Stimulated activated CD4-positive, alpha-beta T cell treated with anti-CD3 and anti-CD28 coated beads, Interleukin-2, amount 100 ng/mL, for 4 hours (primary cell): Measurements from ENCODE around the gene GPSM1.

Source experiments
- DNase-seq: peaks from one replicate; pipeline ENCODE4 v3.0.0-alpha.2; 2020; ENCODE audit warnings: low read depth

Gene GPSM1

DNA sequence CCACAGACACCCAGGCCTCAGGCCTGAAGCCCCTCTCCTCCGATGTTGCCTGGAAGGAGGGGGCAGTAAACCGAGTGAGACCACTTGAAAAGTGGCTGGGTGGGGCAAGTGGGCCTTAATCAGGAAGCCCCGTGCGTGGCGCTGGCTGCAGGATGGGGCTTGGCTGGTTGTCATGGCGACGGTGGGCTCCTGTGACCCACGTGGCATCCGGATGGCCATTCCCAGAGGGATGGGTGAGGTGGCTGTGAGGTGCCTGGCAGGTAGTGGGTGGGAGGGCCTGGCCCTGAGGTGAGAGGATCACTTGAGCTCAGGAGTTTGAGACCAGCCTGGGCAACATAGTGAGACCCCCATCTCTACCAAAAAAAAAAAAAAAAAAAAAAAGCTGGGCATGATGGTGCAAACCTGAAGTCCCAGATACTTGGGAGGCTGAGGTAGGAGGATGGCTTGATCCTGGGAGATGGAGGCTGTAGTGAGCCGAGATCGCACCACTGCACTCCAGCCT, 5.2 kb downstream of the GPSM1 start:
- no peak for DNase-seq

DNA sequence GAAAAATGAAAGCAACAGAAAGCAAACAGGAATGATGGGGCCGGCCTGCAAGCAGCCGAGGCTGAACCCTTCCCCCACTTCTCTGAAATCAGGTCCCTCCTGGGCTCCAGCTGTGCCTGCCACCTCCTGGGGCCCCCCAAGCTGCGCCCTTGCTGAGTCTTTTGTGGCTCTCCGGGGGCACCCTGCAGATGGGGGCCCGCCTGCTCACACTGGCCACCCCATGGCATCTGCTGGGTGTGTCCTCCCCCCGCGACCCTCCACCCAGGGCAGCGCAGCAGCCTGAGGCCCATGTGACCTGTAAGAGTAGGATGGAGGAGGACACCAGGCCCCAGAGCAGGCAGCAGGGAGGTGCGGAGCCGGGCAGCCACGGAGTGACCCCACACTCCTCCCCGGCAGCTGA, 5.7 kb downstream of the GPSM1 start:
- DNase-seq, result no peak

DNA sequence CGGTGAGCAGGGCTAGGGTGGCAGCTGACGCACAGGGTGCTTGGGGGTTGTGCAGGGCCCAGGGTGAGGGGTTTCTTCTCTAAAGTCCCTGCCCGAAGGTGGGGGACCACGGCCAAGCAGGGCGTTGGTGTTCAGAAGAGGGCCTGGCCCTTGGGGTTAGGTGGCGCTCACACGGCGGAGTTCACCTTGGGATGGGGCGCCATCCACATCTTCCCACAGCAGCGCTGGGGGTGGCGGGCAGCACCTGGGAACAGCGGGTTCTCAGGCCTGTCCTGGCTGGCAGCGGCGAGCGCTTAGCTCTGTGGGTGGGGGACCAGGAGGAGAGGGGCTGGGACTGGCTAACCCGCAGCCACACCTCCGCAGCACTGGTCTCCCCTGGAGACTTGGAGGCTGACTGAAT, 6.1 kb downstream of the GPSM1 start:
- no peak for DNase-seq

DNA sequence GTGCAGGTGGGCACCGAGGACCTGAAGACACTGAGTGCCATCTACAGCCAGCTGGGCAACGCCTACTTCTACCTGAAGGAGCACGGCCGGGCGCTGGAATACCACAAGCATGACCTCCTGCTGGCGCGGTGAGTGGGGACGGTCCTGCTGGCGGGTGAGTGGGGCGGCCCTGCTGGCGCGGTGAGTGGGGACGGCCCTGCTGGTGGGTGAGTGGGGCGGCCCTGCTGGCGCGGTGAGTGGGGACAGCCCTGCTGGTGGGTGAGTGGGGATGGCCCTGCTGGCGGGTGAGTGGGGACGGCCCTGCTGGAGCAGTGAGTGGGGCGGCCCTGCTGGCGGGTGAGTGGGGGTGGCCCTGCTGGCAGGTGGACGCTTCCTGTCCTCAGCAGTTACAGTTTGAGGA, 7.2 kb downstream of the GPSM1 start:
- DNase-seq, result no peak

DNA sequence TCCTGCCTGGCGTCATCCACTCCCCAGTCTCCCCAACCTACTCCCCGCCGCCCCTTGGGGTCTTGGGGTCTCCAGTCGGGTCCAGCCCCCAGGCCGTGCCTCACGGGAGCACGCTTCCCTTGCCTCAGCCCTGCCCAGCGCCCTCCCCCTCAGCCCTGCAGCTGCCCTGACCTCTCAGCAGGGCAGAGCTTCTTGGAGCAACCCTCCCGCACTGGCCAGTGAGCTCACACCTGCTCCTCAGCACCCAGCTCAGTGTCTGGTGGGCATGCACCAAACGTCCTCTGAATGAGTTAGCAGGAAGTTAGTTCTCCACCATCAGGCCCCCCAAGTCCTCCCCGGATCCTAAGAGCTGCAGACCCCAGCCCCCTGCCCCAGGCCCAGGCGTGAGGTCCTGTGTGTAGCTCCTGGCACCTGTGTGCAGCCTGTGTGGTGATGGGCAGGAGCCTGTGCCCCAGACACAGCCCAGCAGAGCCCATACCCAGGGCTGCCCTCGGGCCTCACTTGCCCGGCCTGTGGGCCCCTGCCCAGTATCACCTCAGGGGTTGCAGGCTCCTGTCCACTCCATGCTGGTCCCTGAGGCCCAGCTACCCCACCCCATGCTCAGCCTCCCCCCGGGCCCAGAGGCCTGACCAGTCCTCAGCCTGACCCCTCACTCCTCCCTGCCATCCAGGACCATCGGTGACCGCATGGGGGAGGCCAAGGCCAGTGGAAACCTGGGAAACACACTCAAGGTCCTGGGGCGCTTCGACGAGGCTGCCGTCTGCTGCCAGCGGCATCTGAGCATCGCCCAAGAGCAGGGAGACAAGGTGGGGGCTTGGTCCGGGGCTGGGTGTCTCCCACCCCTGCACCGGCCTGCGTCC, 8.2 kb downstream of the GPSM1 start:
- DNase-seq, result no peak

DNA sequence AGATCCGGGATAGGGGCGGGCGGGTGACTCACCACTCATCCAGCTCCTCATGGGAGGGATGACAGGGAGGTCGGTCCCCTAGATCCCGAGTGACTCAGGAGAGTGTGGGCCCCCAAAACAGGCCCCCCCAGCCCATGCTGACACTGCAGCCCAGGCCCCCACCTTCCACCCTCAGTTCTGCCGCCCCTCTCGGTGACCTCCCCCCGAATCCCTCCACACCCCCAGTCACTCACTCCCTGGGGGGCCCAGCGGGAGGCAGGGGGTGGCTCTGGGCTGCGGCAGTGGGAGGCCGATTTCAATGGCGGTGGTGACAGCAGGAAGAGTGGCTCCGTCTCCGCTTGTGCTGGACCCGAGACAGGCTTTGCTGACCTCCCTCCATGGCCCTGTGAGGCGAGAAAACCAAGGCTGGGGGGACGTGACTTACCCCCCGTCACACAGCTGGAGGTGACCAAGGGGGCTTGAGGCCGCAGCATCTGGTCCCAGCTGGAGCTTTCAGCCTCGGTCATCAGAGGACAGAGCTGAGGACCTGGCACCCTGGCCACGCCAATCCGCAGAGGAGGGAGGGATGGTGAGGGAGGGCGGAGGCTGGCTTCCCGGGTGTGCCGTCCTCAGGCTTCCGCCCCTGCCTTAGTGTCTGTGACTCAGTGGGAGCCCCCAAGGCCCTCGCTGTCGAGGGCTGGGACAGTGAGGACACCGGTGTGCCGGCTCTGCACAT, 9.0 kb downstream of the GPSM1 start:
- no peak for DNase-seq

DNA sequence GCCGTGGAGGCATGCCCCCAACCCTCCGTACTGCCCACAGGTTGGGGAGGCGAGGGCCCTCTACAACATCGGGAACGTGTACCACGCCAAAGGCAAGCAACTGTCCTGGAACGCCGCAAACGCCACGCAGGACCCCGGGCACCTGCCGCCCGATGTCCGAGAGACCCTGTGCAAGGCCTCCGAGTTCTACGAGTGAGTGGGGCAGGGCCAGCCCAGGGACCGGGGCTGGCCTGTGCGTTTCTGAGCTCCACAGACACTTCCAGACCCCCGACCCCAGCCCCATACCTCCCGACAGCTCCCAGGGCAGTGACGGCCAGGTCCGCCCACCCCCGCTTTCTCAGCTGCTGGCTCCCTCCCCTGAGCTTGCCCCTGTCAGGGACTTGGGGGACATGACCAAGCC, 9.5 kb downstream of the GPSM1 start:
- DNase-seq, result no peak

DNA sequence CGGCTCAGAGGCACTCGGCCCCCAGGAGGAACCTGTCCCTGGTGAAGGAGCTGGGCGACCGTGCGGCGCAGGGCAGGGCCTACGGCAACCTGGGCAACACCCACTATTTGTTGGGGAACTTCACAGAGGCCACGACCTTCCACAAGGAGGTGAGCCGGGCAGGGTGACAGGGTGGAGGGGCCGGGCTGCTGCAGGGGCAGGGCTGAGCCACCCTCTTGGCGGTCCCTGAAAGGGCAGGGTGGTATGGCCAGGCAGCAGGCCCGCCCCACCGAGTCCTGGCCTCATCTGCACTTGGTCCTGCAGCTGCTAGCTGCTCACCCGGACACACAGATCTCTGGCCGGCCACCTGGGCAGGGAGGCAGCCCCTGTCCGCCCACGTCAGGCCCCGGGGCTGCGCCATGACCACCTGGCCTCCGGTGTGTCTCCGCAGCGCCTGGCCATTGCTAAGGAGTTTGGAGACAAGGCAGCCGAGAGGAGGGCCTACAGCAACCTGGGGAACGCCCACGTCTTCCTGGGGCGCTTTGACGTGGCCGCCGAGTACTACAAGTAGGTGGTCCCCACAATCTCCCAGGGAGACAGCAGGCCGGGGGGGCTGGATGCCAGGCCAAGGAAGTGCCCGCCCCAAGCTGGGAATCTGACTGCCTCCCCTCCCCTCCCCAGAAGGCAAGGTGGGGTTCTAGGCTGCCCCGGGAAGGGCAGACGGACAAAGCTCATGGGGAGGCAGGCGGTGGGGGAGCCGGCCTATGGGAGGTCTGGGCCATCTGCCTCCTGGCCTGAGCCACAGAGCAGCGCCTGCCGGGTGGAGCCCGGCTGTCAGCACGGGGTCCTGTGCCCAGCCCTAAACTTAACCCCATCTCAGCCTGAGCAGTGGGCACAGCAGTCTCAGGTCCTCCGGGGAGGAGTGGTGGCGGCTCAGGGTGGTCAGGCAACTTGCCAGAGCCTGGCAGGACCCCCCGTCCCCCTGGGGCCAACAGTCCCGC, 10.4 kb downstream of the GPSM1 start:
- DNase-seq, result no peak

DNA sequence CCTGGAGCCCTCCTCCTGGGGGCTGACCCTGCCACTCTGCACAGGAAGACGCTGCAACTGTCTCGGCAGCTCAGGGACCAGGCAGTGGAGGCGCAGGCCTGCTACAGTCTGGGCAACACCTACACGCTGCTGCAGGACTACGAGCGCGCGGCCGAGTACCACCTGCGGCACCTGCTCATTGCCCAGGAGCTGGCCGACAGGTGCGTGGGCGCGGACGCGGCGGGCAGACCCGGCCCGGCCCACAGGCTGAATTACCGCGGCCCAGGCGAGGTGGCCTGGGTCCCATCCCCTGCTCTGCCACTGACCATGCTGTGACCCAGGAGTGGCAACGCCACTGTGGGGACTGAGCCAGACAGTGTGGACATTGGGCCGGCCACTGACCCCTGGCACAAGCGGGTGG, 11.2 kb downstream of the GPSM1 start:
- no peak for DNase-seq

DNA sequence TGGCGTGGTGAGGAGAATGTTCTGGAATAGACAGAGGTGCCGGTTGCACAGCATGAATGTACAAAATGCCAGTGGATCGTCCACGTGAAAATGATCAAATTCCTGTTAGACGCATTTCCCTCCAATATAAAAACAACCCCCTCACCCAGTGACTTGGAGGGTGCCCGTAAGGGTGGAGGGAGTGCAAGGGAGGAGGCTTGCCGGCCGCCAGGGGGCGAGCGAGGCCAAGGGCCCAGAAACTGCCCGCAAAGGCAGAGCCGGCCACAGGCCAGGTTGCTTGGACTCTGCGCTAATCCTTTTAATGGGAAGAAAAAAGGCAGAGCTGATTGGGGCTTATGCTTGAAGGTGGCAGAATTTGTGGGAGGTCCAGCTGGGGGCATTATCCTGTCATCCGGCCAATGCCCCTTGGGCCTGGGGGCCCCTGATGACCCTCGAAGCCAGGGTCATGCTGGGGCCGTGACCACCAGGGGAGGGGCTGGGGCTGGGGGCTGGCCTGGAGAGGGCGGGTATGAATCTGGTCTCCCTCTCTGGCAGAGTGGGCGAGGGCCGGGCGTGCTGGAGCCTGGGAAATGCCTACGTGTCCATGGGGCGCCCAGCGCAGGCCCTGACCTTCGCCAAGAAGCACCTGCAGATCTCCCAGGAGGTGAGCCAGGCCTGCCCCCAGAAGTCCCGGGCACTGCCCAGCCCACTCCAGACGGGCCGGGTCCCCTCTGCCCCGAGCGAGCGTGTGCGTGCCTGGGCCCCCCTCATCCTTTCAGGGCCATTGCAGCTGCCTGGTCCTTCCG, 12.0 kb downstream of the GPSM1 start:
- DNase-seq, result no peak

DNA sequence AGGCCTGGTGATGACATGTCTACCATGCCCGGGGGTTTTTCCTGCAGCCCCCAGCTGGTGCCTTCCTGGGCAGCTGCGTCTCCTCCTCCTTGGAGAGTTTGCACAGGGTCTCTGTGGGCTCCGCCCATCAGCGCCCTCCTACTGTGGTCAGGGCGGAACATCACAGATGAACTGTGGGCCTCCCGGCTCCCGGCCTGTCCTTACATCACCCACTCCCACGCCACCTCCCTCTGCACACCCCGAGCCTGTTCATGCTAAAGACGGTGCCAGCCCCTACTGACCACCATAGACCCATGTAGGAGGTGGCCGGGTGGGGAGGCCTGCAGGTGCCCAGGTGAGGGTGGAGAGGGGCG, 12.6 kb downstream of the GPSM1 start:
- no peak for DNase-seq

DNA sequence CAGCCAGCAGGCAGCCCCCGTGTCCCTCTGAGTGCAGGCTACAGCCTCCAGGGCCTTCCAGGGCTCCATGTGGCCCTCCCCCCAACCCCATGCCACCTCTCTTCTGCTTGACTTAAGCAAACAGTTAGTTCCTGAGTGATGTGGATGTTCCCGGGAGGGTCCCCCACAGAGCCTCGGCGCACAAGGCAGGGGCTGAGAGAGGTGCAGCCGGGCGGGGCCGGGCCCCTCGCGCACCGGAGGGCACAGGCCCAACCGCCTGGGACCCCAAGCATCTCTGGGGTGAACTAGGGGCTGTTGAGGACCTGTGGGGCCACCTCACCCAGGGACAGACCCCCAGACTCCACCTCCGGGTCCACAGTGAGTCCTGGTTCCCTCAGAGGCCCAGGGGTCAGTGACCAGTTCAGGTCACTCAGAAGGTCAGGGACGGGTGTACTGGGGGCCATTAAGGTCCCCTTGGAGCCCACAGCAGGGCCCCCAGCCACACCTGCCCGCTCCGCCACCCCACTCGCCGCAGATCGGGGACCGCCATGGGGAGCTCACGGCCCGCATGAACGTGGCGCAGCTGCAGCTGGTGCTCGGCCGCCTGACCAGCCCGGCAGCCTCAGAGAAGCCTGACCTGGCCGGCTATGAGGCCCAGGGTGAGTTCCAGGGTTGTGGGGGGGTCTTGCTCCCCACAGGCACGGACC, 13.2 kb downstream of the GPSM1 start:
- DNase-seq, result no peak

DNA sequence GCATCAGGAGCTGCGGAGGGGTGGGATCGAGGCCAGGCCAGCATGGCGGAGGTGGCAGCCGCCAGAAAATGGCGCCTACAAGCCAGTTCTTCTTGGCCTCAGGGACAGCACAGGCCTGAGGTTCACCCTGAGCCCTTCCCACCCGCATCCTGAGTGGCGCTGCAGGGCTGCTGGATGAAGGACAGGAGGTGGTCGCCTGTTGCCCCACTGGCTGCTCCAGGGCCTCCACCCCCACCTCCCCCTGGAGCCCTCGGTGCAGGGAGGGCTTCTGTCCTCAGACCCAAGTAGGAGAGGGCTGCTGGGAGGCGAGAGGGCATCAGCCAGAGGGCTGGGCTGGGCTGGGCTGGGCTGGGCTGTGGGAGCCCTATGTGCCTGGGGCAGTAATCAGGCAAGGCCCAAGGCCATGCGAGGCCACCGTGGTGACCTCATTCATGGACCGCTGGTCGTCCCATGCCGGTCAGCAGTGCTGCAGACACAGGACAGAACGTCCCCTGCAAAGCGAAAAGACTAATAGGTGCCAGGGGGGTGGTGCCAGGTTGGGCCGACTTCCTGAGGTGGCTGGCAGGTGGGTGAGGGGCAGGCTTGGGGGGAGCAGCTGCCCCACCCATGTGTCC, 13.8 kb downstream of the GPSM1 start:
- DNase-seq, result no peak

DNA sequence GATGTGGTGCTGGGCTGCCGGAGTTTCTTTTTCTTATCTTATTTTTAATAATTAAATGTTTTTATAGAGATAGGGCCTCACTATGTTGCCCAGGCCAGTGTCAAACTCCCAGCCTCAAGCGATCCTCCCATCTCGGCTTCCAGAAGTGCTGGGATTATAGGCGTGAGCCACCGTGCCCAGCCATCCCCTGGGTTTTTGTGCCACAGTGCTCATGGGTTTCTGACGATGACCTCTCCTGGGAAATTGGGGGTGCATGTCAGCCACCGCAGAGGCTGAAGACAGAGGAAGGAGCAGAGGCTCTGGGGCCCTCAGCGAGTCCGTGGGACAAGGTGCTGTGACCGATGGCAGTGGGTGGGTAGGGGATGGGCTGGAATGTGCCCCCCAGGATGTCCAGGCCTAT, 14.4 kb downstream of the GPSM1 start:
- no peak for DNase-seq

DNA sequence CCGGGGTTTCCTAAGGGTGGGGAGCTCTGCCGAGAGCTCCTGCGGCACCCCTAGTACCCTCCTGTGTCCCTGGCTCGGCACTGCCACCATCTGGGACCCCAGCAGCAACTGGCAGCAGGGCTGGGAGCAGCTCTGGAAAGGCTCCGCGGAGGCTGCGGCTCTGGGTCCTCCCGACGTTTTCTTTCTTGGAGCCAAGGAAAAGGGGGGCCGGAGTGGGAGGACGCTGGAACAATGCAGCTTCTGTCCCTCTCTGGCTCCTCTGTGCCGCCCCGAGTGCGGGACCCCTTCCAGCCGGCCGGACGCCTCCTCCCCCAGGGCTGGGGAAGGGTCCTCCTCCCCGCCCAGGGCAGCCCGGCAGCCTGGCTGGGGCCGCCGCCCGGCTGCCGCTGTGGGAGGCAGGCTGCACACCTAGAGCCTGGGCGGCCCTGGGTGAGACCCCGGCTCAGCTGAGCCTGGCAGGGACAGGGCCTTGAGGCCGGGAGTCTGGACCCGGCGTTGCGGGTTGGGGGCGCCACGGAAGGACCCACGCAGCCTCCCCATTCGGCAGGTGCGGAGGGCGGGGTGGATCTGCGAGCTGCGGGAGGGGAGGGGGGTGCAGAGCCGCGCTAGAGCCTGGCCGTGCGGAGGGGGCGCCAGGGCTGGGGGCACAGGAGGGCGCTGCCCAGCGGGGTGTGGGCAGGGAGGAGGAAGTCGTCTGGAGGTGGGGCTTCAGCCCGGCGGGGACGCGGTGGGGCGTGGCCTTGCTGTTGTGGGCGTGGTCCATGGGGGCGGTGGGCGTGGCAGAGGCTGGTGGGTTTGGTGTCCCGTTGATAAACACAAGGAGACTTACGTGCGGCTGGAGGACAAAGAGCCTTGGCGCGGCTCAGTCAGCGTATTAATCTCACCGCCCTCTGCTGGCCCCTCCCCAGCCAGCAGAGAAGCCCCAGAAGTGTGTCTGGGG, 15.1 kb downstream of the GPSM1 start:
- peak; percentile 18 for DNase-seq

DNA sequence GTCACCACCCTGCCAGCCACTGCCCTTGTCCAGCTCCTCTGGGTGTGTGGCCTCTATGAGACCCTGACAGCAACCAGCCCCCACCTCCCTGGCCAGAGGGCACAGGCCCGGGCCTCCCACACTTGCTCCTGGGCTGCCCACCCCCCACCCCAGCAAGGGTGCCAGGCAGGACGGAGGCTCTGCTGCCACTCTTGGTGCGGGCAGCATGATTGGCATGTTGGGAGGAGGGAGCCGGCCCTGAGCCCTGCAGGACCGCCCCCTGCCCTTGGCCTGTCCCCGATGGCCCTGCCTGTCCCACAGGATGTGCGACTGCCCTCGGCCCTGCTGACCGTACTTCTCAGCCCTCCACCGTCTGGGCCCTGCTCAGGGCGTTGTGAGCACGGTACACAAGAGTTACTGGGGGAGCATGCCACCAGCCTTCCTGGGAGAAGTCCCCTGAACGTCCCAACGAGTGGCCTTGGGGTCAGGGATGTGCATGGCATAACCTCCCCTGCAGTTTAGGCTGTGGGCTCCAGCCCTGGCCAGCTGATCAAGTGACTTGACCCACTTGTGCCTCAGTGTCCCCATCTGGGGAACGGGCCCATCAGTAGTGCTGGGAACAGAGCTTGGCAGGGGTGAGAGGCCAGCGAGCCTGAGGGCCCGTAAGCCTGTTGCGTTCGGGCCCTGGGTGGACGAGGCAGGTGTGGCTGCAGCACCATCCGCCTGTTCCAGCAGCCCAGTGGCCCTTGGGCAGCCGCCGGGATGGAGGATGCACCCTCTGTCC, 16.0 kb downstream of the GPSM1 start:
- DNase-seq, result no peak

DNA sequence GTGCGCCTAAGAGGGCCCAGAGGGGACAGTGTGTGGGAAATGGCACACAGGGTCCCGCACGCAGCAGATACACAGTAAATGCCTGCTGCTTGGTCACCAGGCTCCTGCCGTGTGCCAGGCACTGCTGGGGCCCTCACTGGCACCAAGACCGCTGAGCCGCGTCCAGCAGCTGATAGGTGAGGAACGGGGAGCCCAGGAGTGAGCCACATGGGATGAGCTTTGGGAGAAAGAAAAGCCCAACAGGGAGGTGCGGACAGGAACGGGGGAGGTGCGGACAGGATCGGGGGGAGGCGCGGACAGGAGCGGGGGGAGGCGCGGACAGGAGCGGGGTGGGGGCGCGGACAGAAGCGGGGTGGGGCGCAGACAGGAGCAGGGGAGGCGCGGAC, 16.5 kb downstream of the GPSM1 start:
- DNase-seq, result no peak

DNA sequence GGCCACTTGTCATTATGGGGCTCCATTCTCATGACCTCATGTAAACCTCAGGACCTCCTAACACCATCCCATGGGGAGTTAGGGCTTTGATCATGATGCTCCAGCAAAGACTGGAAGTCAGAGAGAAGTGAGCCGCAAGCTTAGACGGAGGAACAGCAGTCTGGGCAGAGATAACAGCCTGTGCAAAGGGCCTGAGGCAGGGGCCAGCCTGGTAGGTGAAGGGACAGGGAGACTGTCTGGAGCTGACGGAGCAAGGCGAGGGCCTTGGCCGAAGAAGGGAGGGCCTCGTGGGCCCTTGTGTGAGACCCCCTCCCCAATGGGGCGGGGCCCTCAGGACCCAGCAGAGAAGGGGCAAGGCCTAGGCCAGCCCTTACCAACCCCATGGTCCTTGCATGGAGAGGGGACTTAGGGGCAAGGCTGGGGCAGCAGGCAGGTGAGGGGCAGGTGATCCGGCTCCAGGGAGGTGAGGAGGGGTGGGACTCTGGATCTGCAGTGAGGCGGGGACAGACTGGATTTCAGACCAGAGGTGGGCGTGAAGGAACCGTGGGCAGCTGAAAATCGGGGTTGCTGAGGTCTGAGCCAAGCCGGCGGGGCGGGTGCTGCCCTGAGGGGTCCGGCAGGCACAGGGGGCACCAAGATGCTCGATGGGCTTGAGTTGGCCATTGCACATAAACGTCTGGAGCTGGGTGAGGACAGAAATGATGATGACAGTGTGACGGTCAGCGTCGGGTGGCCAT, 17.4 kb downstream of the GPSM1 start:
- DNase-seq, result no peak
